Measurements from ENCODE around the gene CNIH3.
A peak's percentile ranks its signal among the peaks of the same experiment; 100 is the strongest.
"Not testable (repeated sequence)": the region's sequence is repeated elsewhere in the genome, so short reads cannot be mapped to it uniquely, and the experiment has no call there.

The CNIH3 gene

GRCh38 chr1:224644553-224645154 is 28.5 kb downstream of the CNIH3 start:
- peak; percentile 79 for DNase-seq

GRCh38 chr1:224647449-224647848 is 31.3 kb downstream of the CNIH3 start:
- DNase-seq = no peak

GRCh38 chr1:224650290-224650689 is 34.2 kb downstream of the CNIH3 start:
- no peak for DNase-seq

- no peak for DNase-seq
Observed at GRCh38 chr1:224651188-224651587, 35.1 kb downstream of the CNIH3 start.

GRCh38 chr1:224656392-224656791 is 40.3 kb downstream of the CNIH3 start:
- no peak for DNase-seq

GRCh38 chr1:224660074-224660473 is 44.0 kb downstream of the CNIH3 start:
- DNase-seq = no peak

- DNase-seq = no peak
Observed at GRCh38 chr1:224662870-224663269, 46.8 kb downstream of the CNIH3 start.

GRCh38 chr1:224665016-224665415 is 48.9 kb downstream of the CNIH3 start:
- DNase-seq = no peak

GRCh38 chr1:224666078-224666477 is 50.0 kb downstream of the CNIH3 start:
- no peak for DNase-seq

GRCh38 chr1:224666913-224667312 is 50.8 kb downstream of the CNIH3 start:
- no peak for DNase-seq

- no peak for DNase-seq
Observed at GRCh38 chr1:224668984-224669383, 52.9 kb downstream of the CNIH3 start.

GRCh38 chr1:224669403-224669802 is 53.3 kb downstream of the CNIH3 start:
- no peak for DNase-seq

GRCh38 chr1:224670506-224670905 is 54.4 kb downstream of the CNIH3 start:
- no peak for DNase-seq

GRCh38 chr1:224671076-224671475 is 55.0 kb downstream of the CNIH3 start:
- DNase-seq = no peak

- no peak for DNase-seq
Observed at GRCh38 chr1:224673141-224673540, 57.0 kb downstream of the CNIH3 start.

GRCh38 chr1:224675590-224675989 is 59.5 kb downstream of the CNIH3 start:
- DNase-seq = no peak

- DNase-seq = no peak
Observed at GRCh38 chr1:224676551-224676950, 60.4 kb downstream of the CNIH3 start.

- no peak for DNase-seq
Observed at GRCh38 chr1:224678168-224678567, 62.1 kb downstream of the CNIH3 start.

- DNase-seq = no peak
Observed at GRCh38 chr1:224679606-224680005, 63.5 kb downstream of the CNIH3 start.

- DNase-seq = no peak
Observed at GRCh38 chr1:224681816-224682215, 65.7 kb downstream of the CNIH3 start.

- no peak for DNase-seq
Observed at GRCh38 chr1:224683936-224684335, 67.8 kb downstream of the CNIH3 start.

- no peak for DNase-seq
Observed at GRCh38 chr1:224684979-224685425, 68.9 kb downstream of the CNIH3 start.

GRCh38 chr1:224686140-224686539 is 70.0 kb downstream of the CNIH3 start:
- not testable (repeated sequence) for DNase-seq

GRCh38 chr1:224687465-224687864 is 71.3 kb downstream of the CNIH3 start:
- no peak for DNase-seq

- DNase-seq = no peak
Observed at GRCh38 chr1:224689374-224689773, 73.3 kb downstream of the CNIH3 start.

All from activated effector memory CD4-positive, alpha-beta T cell treated with anti-CD3 and anti-CD28 coated beads, Interleukin-2, amount 50 U/mL, for 16 hours (primary cell).